HepG2 (cell line): ENCODE data around the gene C1orf159. TPM values are rescaled to one million over a fixed set of nuclear protein-coding genes. Genes with fewer than 3 reads are reported as not detected.

Experiments
- DMAP1 ChIP-seq: IDR thresholded peaks from 2 replicates; pipeline ENCODE4 v1.6.1; 2016
- RFX5 ChIP-seq: IDR thresholded peaks from 2 replicates; pipeline ENCODE4 v1.6.1; 2011; ENCODE audit warnings: low read depth, low read length, improper control_type of control experiment
- ZMYM2 ChIP-seq: sonication (generic); formaldehyde crosslinking; IDR thresholded peaks from 2 replicates; pipeline ENCODE4 v1.8.0; 2022; ENCODE audit warnings: mild to moderate bottlenecking, missing genetic modification reagents
- ZNF660 ChIP-seq: sonication (generic); formaldehyde crosslinking; IDR thresholded peaks from 2 replicates; pipeline ENCODE4 v1.5.1; 2020; ENCODE audit warnings: mild to moderate bottlenecking, low read depth, missing genetic modification reagents, borderline replicate concordance
- ZNF775 ChIP-seq: sonication (generic); formaldehyde crosslinking; IDR thresholded peaks from 2 replicates; pipeline ENCODE4 v1.4.0; 2020; ENCODE audit warnings: missing genetic modification reagents, mild to moderate bottlenecking, moderate library complexity, borderline replicate concordance
- polyA plus RNA-seq, 8 experiments: library from polyadenylated mRNA; depleted of rRNA in 3 of 8; stranded (reverse) in 7 of 8; unstranded in 1 of 8; fragments of >200 nt; fragmentation: Illumina TruSeq in 4 of 8; extraction: Trizol in 4 of 8; gene quantifications; 2 replicates each; pipeline versions ENCODE4 v1.2.1 to v1.2.3, GENCODE V29; 2011 to 2016; ENCODE audit warnings: low read depth in 4 of 8, missing spikeins in 1 of 8, mixed read lengths in 1 of 8; ENCODE audit not compliant: insufficient read depth in 1 of 8
- total RNA-seq, 5 experiments: library from RNA; depleted of rRNA; stranded (reverse); fragments of >200 nt; fragmentation: Illumina TruSeq; extraction: Trizol; gene quantifications; 2 replicates each; pipeline ENCODE4 v1.2.3, GENCODE V29; 2016; ENCODE audit warnings: low read depth in 1 of 5
- TF ChIP-seq, protein P1 (sequence below): sonication (generic); formaldehyde crosslinking; IDR thresholded peaks from 2 replicates; pipeline ENCODE4 v1.9.0; 2021; ENCODE audit warnings: missing genetic modification reagents, borderline replicate concordance
- TF ChIP-seq, protein P2 (sequence below), 2 experiments: sonication (generic) in 1 of 2; formaldehyde crosslinking in 1 of 2; IDR thresholded peaks; 2 replicates each; pipeline versions ENCODE4 v1.5.1 to v1.6.1; 2011 to 2020; ENCODE audit warnings: borderline replicate concordance in 1 of 2, low read depth in 1 of 2, low read length in 1 of 2, mild to moderate bottlenecking in 1 of 2, missing genetic modification reagents in 1 of 2, moderate library complexity in 1 of 2
- TF ChIP-seq, protein P3 (sequence below): sonication (generic); formaldehyde crosslinking; IDR thresholded peaks from 2 replicates; pipeline ENCODE4 v1.8.1; 2023; ENCODE audit warnings: mild to moderate bottlenecking, moderate library complexity, missing genetic modification reagents
- TF ChIP-seq, protein P4 (sequence below): IDR thresholded peaks from 2 replicates; pipeline ENCODE4 v1.6.1; 2016; ENCODE audit warnings: missing compliant biosample characterization, missing genetic modification reagents, borderline replicate concordance
- TF ChIP-seq, protein P5 (sequence below): sonication (generic); formaldehyde crosslinking; IDR thresholded peaks from 2 replicates; pipeline ENCODE4 v1.4.0; 2020; ENCODE audit warnings: mild to moderate bottlenecking, missing genetic modification reagents, borderline replicate concordance
- TF ChIP-seq, protein P6 (sequence below): sonication (generic); formaldehyde crosslinking; IDR thresholded peaks from 2 replicates; pipeline ENCODE4 v1.4.0; 2020; ENCODE audit warnings: mild to moderate bottlenecking, missing genetic modification reagents

Gene C1orf159
- total and polyA plus RNA-seq, 2 of the 13 experiments (the other 11 are each of a cell fraction or from before 2014, with no cell fraction given) = 3.8 to 6.7 TPM

DNA sequence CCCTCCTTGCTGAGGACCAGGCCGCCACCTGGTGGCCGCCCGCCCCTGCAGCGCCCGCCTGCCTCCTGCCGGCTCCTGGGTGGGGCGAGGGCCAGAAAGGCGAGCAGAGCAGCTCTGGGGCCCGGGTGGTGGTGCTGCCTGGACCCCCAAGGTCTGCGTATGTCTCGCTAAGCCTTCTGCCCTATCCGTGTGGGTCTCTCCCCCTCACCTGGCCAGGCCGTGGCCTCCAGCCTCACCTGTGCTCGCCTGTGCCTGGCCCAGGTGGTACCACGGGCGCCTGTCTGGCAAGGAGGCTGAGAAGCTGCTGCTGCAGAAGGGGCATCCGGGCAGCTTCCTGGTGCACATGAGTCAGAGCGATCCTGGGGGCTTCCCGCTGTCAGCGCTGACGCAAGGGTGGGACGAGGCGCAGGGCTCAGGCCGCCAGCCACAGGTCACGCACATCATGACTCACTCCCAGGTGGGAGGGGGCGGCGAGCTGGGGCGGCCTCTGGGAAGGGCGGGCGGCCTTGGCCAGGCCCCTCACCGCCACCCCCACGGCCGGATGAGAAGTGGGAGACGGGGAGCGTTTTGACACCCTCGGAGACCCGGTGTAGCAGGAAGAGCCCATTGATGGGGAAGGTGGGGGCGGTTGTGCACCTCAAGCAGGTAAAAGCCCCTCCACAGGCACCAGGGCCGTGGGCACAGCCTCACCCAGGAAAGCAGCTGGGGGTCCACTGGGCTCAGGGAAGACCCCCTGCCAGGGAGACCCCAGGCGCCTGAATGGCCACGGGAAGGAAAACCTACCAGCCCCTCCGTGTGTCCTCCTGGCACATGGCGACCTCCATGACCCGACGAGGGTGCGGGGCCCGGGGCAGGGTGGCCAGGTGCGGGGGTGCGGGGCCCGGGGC is 51.7 kb downstream of the C1orf159 start (continued):
- TF ChIP-seq, protein P1, sequence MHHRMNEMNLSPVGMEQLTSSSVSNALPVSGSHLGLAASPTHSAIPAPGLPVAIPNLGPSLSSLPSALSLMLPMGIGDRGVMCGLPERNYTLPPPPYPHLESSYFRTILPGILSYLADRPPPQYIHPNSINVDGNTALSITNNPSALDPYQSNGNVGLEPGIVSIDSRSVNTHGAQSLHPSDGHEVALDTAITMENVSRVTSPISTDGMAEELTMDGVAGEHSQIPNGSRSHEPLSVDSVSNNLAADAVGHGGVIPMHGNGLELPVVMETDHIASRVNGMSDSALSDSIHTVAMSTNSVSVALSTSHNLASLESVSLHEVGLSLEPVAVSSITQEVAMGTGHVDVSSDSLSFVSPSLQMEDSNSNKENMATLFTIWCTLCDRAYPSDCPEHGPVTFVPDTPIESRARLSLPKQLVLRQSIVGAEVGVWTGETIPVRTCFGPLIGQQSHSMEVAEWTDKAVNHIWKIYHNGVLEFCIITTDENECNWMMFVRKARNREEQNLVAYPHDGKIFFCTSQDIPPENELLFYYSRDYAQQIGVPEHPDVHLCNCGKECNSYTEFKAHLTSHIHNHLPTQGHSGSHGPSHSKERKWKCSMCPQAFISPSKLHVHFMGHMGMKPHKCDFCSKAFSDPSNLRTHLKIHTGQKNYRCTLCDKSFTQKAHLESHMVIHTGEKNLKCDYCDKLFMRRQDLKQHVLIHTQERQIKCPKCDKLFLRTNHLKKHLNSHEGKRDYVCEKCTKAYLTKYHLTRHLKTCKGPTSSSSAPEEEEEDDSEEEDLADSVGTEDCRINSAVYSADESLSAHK (CRISPR knock-in tag) = no peak
- TF ChIP-seq, protein P2, sequence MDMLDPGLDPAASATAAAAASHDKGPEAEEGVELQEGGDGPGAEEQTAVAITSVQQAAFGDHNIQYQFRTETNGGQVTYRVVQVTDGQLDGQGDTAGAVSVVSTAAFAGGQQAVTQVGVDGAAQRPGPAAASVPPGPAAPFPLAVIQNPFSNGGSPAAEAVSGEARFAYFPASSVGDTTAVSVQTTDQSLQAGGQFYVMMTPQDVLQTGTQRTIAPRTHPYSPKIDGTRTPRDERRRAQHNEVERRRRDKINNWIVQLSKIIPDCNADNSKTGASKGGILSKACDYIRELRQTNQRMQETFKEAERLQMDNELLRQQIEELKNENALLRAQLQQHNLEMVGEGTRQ (IDR thresholded peaks at IDR 0.05; ENCODE audit: low read depth, low read length) = no peak
- TF ChIP-seq, protein P2 (CRISPR knock-in tag; IDR thresholded peaks at IDR 0.05; ENCODE audit: borderline replicate concordance) = no peak
- TF ChIP-seq ZNF775 (no peak), ZMYM2 (CRISPR knock-in tag) (peak; percentile 49; the same call in 1 of the 2 replicates), DMAP1 (no peak), ZNF660 (CRISPR knock-in tag) (no peak), RFX5 (no peak)
- TF ChIP-seq, protein P3, sequence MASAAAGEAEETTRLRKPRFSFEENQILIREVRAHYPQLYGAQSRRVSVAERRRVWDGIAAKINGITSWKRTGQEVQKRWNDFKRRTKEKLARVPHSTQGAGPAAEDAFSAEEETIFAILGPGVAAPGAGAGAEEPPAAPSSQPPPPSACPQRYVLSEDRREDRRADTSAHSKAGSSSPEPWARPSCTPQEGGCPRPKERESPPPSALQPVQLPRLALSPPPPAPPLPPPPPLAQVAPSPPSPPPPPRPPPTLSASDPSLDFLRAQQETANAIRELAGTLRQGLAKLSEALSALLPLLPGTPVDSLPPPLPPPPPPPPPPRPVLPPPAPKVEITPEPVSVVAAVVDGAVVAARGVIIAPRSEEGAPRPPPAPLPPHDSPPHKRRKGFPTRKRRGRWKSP (CRISPR knock-in tag) = peak; percentile 71; the same call in 1 of the 2 replicates
- TF ChIP-seq, protein P4, sequence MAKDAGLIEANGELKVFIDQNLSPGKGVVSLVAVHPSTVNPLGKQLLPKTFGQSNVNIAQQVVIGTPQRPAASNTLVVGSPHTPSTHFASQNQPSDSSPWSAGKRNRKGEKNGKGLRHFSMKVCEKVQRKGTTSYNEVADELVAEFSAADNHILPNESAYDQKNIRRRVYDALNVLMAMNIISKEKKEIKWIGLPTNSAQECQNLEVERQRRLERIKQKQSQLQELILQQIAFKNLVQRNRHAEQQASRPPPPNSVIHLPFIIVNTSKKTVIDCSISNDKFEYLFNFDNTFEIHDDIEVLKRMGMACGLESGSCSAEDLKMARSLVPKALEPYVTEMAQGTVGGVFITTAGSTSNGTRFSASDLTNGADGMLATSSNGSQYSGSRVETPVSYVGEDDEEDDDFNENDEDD (CRISPR knock-in tag) = peak; percentile 49; the same call in 1 of the 2 replicates
- TF ChIP-seq, protein P5, sequence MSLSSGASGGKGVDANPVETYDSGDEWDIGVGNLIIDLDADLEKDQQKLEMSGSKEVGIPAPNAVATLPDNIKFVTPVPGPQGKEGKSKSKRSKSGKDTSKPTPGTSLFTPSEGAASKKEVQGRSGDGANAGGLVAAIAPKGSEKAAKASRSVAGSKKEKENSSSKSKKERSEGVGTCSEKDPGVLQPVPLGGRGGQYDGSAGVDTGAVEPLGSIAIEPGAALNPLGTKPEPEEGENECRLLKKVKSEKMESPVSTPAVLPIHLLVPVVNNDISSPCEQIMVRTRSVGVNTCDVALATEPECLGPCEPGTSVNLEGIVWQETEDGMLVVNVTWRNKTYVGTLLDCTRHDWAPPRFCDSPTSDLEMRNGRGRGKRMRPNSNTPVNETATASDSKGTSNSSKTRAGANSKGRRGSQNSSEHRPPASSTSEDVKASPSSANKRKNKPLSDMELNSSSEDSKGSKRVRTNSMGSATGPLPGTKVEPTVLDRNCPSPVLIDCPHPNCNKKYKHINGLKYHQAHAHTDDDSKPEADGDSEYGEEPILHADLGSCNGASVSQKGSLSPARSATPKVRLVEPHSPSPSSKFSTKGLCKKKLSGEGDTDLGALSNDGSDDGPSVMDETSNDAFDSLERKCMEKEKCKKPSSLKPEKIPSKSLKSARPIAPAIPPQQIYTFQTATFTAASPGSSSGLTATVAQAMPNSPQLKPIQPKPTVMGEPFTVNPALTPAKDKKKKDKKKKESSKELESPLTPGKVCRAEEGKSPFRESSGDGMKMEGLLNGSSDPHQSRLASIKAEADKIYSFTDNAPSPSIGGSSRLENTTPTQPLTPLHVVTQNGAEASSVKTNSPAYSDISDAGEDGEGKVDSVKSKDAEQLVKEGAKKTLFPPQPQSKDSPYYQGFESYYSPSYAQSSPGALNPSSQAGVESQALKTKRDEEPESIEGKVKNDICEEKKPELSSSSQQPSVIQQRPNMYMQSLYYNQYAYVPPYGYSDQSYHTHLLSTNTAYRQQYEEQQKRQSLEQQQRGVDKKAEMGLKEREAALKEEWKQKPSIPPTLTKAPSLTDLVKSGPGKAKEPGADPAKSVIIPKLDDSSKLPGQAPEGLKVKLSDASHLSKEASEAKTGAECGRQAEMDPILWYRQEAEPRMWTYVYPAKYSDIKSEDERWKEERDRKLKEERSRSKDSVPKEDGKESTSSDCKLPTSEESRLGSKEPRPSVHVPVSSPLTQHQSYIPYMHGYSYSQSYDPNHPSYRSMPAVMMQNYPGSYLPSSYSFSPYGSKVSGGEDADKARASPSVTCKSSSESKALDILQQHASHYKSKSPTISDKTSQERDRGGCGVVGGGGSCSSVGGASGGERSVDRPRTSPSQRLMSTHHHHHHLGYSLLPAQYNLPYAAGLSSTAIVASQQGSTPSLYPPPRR (CRISPR knock-in tag) = no peak; the same call in 1 of the 2 replicates
- TF ChIP-seq, protein P6, sequence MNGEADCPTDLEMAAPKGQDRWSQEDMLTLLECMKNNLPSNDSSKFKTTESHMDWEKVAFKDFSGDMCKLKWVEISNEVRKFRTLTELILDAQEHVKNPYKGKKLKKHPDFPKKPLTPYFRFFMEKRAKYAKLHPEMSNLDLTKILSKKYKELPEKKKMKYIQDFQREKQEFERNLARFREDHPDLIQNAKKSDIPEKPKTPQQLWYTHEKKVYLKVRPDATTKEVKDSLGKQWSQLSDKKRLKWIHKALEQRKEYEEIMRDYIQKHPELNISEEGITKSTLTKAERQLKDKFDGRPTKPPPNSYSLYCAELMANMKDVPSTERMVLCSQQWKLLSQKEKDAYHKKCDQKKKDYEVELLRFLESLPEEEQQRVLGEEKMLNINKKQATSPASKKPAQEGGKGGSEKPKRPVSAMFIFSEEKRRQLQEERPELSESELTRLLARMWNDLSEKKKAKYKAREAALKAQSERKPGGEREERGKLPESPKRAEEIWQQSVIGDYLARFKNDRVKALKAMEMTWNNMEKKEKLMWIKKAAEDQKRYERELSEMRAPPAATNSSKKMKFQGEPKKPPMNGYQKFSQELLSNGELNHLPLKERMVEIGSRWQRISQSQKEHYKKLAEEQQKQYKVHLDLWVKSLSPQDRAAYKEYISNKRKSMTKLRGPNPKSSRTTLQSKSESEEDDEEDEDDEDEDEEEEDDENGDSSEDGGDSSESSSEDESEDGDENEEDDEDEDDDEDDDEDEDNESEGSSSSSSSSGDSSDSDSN (CRISPR knock-in tag) = peak; percentile 74
